ENCODE measurements around the gene PLPP1.

PLPP1 gene

GRCh38 chr5:55441107-55441771, 93.5 kb downstream of the PLPP1 start:
- no peak for DNase-seq

GRCh38 chr5:55440188-55440646, 94.5 kb downstream of the PLPP1 start:
- no peak for DNase-seq

GRCh38 chr5:55438998-55439397, 95.8 kb downstream of the PLPP1 start:
- no peak for DNase-seq

GRCh38 chr5:55437859-55438206, 96.9 kb downstream of the PLPP1 start:
- no peak for DNase-seq

- no peak for DNase-seq
Observed at GRCh38 chr5:55437452-55437851, 97.3 kb downstream of the PLPP1 start.

GRCh38 chr5:55432549-55432948, 102.2 kb downstream of the PLPP1 start:
- DNase-seq = no peak

GRCh38 chr5:55429613-55430253, 105.0 kb downstream of the PLPP1 start:
- DNase-seq = no peak

GRCh38 chr5:55429221-55429612, 105.5 kb downstream of the PLPP1 start:
- DNase-seq = no peak

- DNase-seq = no peak
Observed at GRCh38 chr5:55427157-55427556, 107.6 kb downstream of the PLPP1 start.

- no peak for DNase-seq
Observed at GRCh38 chr5:55426455-55426854, 108.3 kb downstream of the PLPP1 start.

GRCh38 chr5:55421074-55421529, 113.7 kb downstream of the PLPP1 start:
- no peak for DNase-seq

- DNase-seq = no peak
Observed at GRCh38 chr5:55418994-55419968, 115.5 kb downstream of the PLPP1 start.

GRCh38 chr5:55416306-55416705, 118.5 kb downstream of the PLPP1 start:
- DNase-seq = no peak

GRCh38 chr5:55415071-55415470, 119.7 kb downstream of the PLPP1 start:
- DNase-seq = no peak

GRCh38 chr5:55413644-55414043, 121.1 kb downstream of the PLPP1 start:
- no peak for DNase-seq

GRCh38 chr5:55411876-55412275, 122.9 kb downstream of the PLPP1 start:
- no peak for DNase-seq

- DNase-seq = no peak
Observed at GRCh38 chr5:55410845-55411244, 123.9 kb downstream of the PLPP1 start.

GRCh38 chr5:55409775-55410174, 125.0 kb downstream of the PLPP1 start:
- DNase-seq = no peak

- no peak for DNase-seq
Observed at GRCh38 chr5:55407984-55408383, 126.8 kb downstream of the PLPP1 start.

- DNase-seq = no peak
Observed at GRCh38 chr5:55407059-55407684, 127.6 kb downstream of the PLPP1 start.

- no peak for DNase-seq
Observed at GRCh38 chr5:55406292-55406691, 128.5 kb downstream of the PLPP1 start.

- DNase-seq = no peak
Observed at GRCh38 chr5:55402199-55402598, 132.6 kb downstream of the PLPP1 start.

Data from NCI-H510A (cell line).